Measurements from ENCODE around the gene FTCDNL1.

FTCDNL1 gene

DNA sequence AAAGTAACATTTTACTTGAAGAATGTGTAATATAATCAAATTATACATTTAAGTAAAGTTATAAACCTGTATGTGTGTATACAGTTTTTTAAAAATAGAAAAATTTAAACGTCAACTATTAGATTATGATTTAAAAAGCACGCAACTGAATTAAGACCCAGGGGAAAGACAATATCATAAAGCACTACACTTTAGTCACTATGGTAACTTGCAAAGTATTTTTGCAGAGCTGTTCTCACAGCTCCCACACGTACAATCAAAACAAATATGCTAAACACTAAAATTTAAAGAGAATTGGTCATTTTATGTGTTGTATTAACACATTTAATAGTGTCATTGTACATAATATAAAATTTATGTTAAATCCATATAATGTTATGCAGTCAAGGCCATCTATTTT lies 59.7 kb downstream of the FTCDNL1 start:
- DNase-seq (ENCODE audit: low spot score), result no peak

DNA sequence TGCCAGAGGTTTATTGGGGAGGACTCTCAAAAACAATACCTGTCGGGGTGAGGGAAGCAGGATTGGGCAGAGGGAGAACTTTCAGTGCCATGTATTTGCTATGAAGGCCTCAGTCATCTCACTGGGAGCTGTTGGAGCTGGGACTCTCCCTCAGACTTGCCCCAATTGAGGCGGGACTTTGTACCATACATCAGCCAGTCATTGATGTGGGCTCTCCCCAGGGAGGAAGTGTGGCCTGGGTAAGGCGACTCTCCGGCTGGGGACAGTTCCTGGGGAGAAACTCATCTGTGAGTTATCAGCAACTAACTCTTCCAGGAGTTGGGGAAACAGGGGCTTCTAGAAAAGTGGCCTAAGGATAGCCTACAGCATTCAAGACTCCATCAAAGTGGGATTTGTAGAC lies 66.5 kb downstream of the FTCDNL1 start:
- no peak for DNase-seq (ENCODE audit: low spot score)

DNA sequence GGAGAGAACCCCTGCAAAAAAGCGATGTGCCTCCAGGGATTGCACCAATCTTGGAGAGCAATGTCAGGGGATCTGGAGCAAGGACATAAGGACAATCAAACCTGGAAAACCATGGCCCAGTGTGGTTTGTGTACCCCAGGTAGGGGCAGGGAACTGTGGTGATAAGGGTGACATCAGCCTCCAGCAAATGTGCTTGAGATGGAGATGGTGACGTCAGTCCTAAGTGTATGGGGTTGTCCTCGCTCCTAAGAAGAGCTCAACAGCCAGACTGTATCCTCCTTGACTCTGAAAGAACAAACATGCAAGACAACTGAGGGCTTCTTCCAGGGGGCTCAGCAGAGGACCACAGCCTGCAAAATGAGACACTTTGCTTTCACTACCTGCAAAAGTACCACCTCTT lies 71.4 kb downstream of the FTCDNL1 start:
- DNase-seq (ENCODE audit: low spot score), result no peak

DNA sequence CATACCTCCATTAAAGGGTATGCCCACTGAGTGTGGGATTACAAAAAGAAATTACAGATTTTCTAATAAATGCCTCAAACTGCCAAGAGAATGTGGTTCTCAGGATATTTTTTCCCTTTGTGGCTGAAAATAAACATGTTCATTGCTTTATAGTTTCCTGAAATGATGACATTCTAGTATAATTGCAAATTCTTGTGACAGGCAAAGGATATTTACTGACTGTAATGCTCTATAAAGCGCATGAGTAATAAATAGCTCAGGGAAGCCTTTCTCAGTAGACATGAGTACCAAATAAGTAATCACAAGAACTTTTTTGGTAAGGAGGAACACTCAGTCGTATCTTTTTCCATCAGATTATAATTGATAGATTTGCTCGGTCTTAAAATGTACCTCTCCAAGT lies 72.3 kb downstream of the FTCDNL1 start:
- no peak for DNase-seq (ENCODE audit: low spot score)

DNA sequence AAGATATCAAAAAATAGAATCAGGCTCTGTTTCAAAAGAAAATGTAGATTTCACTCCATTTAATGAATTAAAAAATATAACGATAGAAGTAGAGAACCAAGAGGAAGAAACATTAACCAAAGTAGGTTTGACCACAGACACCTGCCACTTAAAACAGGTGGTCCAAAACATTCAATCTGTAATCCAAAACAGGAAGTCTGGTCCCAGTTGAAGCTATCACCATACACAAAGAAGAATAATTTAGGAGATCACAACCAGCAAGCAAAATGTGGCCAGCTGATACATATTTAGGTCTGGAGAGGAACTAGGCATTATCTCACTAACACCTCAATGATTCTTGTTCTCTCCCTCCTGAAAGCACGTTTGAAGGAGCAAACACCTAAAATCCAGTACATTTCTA lies 73.1 kb downstream of the FTCDNL1 start:
- DNase-seq (ENCODE audit: low spot score), result no peak

DNA sequence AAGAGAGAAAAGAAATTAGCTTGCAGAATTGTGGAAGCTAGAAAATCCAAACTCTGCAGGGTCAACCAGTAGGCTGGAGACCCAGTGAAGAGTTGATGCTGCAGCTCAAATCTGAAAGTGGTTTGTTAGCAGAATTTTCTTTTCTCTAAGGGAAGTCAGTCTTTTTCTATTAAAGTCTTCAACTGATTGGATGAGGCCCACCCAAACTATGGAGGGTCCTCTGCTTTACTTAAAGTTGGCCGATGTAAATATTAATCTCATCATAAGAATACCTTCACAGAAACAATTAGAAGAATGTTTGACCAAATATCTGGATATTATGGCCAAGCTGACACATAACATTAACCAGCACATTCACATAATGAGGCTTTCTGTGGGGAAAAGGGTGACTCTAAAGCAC lies 73.7 kb downstream of the FTCDNL1 start:
- DNase-seq (ENCODE audit: low spot score), result no peak

DNA sequence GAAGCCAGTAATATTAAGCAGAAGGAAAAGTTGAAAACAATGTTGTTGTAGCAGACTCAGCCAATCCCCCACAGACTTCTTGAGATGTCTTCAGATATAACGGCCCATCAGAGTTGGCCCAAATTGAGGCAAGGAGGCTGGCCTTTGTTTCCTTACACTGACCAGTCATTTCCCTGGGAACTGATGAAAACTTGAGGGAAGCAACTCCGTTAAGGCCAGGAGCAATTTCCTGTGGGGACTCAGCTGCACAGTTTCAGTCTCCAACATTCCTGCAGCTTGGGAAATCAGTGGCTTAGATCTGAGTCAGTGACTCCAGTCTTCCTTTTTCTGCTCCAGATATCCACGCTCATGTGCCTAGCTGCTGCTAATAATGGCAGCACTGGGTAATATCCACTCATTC lies 75.7 kb downstream of the FTCDNL1 start:
- peak; percentile 32 for DNase-seq (ENCODE audit: low spot score)

DNA sequence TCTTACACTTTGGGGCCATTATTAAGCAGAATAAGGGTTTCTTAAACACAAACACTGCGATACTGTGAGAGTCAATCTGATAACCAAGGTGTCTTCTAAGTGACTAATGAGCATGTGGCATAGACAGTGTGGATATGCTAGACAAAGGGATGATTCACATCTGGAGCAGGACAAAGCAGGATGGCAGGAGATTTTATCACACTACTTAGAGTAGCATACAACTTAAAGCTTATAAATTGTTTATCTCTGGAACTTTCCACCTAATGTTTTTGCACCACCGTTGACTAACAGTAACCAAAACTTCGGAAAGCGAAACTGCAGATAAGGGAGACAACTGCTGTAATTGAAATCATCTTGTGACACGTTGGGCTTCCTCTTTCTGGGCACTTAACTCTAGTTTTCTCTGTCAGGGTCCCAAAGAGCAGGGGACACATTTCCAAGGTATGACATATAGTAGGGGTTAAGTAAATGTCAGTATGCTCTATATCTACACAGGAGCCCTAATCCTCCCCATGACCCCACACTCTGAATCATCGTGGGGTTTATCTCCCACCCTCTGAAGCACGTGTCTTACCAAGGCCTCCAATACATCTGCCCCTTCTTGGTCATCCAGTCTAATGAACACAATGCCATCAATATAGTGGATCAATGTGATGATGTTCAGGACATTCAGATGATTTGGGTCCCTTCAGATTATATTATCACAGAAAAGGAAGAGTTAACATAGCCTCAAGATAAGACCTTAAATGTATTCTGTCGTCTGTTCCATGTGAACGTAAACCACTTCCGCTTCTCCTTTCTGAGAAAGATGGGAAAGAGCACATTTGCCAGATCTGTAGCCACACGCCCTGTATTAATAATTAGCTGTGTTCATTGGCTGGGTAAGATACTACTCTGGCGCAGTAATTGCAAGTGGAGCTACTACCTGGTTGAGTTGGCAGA lies 78.7 kb downstream of the FTCDNL1 start:
- DNase-seq (ENCODE audit: low spot score), result no peak

DNA sequence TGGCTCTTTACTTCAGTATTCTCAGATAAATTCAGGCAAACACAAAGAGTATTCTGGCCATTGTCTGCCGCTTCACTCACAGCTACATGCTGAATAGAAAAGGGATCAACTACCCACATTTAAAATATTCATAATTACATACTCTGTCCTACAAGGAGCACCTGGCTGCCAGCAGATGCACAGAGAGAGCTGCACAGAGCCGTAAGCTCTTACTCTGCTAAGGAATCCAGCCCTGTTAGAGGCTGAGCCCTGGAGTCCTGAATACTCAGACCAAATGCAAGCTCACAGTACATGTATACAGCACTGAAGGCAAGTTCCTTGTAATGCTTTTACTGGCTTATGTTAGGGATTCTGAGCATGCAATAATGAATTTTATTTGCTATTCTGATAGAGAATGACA lies 80.3 kb downstream of the FTCDNL1 start:
- DNase-seq (ENCODE audit: low spot score), result no peak

DNA sequence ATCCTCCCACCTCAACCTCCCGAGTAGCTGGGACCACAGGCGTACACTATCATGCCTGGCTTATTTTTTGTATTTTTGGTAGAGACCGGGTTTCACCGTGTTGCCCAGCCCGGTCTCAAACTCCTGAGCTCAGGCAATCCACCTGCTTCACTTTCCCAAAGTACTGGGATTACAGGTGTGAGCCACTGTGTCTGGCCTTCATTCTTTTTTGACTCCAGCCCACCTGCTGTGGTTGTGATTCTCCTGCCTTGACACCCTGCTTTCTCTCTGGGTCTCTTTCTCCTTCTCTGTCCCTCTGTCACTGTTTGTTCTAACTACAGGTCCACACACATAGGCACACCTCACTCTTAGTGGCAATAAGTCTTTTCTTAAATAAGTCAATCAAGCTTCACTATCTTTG lies 85.3 kb downstream of the FTCDNL1 start:
- DNase-seq (ENCODE audit: low spot score), result no peak

DNA sequence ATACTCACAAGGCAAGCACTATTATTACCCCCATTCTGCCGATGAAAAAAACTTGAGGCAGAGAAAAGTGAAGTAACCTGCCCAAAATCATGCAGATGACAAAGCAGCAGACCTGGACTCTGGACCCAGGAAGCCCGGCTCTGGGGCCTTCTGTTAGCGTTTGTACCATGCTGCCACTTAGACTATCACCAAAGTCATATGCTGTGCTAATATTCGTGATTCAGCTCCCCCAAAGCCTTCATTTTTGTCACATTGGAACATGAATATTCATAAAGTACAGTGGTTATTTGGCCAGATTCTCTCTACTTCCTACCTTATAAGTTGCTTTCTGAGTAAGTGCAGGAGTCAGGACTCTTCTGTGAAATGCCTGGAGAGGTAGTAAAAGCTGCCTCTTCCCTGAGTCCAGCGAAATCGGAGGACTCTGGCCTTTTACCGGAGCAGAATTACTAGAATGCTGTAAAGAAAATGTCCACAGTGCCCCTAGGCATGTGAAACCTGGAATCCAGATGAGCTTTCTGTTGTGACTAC lies 86.7 kb downstream of the FTCDNL1 start:
- no peak for DNase-seq (ENCODE audit: low spot score)

DNA sequence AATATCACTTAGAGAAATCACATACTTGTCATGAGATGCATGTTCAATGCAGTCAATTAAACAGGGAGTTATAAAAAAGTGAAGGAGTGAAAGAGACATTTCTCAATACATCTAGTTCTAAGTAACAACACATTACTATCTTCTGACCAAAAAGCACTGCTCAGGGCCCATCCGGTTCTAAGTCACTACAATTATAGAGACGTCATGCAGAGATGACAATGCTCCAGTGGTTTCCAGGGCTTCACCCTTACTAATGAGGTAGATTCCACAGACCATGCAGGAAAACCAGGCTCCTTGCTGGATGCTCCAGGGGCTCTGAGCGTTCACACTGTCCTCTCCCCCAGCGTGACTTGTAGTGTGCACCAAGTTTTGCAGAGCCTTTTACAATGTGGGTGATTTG lies 88.0 kb downstream of the FTCDNL1 start:
- no peak for DNase-seq (ENCODE audit: low spot score)

DNA sequence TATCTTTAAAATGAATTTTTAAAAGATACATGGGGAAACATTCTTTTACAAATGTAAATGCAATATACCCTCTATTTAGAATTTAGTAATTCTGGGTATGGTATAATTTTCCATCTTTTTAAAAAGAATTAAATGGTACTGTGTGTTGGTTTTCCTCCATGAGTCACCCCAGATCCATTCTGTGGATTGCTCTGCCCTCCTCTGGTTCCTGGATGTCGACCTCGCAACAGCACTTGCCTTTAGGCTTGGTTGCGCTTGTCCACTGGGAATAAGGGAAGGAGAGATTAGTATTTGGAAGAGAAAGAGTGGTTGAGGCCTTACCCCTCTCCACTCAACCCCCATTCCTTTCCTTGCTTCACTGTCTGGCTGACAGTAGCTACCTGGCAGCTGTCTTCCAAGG lies 90.4 kb downstream of the FTCDNL1 start:
- no peak for DNase-seq (ENCODE audit: low spot score)

DNA sequence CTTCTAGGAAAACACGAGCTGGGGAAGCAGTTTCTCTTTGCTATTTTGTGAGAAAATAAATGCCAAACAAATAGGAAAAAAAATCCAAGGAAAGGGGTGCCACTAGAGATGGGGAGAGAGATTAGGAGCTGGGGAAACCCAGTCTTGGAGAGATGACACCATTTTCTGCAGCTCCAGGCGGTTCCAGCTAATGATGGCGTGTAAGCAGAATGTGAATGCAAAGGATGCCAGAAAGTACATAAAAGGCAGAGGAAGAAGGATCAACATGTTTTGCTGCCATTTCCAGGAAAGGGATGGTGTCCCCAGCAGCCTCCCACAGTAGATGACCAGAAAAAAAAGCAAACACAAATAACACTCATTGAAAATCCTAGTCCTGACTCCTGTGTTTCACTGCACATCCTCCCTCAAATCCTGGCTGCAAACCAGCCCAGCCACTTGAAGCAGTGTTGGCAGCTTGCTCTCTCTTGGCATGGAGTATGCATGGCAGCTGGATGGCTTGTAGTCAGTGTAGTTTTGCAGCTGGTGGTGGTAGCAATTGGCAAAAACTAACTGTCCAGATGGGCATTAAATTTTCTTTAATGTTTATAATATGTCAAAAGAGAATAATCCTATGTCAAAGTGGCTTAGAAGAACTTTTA lies 93.6 kb downstream of the FTCDNL1 start:
- peak; percentile 36 for DNase-seq (ENCODE audit: low spot score)

DNA sequence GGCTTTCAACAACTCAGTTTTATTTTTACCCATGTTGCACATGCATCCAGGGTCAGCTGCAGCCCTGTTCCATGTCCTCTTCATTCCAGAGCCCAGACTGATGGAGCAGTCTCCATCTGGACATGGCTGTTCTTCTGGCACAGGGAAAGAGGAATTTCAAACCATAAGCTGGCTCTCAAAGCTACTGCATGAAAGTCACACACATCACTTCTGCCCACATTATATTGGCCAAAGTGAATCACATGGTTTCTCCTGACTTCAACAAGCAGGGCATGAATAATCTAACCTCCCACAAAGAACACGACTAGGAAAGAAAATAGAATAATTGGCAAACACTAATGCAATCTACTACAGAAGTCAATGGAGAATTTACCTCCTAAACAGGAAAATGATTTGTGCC lies 94.2 kb downstream of the FTCDNL1 start:
- no peak for DNase-seq (ENCODE audit: low spot score)

DNA sequence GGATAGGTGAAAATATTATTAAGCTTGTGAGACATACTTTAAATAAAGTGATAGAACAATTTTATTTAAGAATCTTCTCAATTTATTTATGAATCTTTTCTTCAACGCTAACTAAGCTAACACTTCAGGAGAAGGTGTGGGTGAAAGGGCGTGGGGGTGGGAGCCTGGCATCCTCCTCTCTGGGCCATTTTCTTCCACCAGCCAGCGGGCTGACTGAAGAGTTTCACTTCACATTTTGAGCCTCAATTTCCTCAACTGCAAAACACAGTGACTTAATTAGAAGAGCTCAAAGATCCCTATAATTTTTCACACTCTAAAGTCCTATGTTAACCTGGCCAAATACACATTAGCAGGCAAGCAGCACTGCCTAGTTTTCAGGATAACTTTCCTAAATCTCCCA lies 94.8 kb downstream of the FTCDNL1 start:
- DNase-seq (ENCODE audit: low spot score), result no peak

DNA sequence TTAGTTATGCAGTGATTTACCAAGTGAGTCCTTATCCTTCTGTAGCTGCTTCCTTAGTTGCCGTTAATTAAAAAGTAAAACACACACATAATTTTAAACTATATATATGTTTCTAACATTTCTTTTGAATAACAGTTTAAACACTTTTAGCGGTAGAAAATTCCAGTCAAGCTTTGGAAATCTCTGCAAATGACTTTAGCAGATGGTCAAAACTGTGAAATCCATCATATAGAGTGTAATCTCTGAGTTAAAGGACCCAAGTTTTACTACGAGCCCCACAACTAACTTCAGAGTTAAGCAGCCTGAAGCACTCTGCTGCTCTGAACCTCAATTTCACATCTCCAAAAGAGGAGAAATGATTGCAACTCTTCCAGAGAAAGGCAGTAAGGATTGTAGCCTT lies 96.2 kb downstream of the FTCDNL1 start:
- DNase-seq (ENCODE audit: low spot score), result no peak

DNA sequence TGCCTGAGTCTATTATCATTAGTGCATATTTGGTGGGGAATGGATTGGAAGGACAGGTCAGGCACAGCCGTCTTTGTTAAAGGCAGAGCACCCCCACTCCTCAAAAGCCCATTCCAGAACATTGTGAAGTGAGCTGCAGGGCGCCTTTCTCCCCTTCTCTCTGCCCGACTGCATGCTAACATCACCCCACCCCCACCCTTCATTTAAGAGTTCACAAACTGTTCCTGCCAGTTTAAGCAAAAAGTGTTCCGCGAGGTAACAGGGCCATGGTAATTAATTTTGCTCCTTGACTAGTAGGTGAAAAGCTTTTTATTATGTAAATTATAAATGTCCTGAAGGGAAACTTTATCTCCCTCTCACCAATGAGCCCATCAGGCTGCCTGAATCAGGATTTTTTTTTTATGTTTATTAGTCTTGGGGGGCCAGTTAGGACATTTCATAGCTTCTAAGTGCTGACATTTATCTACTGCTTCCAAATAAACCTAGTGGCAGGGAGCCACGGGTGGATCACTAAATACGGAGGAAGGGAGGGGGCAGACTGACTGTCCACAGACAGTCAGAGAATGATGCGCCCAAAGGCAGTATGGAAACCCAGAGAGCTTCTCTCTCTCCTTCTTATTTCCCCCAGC lies 99.4 kb downstream of the FTCDNL1 start:
- DNase-seq (ENCODE audit: low spot score), result no peak

DNA sequence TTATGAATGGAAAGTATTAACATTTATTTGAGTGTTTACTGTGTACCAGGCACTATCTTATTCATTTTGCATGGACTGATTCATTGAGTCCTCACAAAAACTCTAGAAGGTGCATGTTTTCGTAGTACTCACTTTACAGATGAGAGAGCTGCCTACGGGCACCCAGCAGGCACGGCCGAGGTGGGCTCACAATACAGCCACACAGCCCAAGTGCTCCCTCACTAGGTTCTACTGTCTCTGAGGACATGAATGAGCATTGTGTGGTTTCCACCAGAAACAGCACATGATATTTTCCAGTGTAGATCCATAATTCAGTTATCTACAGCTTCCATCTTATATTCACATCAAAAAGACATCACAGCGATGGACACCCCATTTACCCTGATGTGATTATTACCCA lies 101.4 kb downstream of the FTCDNL1 start:
- DNase-seq (ENCODE audit: low spot score), result no peak

DNA sequence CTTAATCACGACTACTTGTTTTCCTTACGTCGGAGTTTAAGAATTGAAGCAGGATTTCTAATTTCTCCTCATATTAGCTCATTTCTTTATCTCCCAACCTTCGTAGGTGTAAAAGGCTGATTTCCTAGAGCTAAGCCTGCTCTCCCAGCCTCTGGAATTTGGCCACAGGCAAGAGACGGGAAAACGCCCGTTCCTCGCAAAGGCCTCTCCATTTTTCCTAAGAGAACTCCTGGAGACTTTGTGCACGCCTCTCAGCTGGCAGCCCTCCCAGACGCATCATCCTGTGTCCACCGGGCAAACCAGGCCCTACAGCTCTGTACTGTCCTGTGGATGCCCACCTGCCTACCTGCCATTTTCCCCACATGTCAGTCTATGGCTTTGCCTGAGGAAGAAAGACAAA lies 106.3 kb downstream of the FTCDNL1 start:
- DNase-seq (ENCODE audit: low spot score), result no peak

DNA sequence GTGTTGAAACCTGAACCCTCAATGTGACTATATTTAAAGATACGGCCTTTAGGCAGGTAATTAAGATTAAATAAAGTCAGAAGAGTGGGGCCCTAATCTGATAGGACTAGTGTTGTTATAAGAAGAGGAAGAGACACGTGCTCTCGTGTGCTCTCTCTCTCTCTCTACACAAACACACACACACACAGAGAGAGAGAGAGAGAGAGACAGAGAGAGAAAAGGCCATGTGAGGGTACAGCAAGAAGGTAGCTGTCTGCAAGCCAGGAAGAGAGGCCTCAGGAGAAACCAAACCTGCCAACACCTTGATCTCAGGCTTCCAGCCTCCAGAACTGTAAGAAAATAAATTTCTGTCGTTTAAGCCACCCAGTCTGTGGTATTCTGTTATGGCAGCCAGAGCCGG lies 106.7 kb downstream of the FTCDNL1 start:
- DNase-seq (ENCODE audit: low spot score), result no peak

DNA sequence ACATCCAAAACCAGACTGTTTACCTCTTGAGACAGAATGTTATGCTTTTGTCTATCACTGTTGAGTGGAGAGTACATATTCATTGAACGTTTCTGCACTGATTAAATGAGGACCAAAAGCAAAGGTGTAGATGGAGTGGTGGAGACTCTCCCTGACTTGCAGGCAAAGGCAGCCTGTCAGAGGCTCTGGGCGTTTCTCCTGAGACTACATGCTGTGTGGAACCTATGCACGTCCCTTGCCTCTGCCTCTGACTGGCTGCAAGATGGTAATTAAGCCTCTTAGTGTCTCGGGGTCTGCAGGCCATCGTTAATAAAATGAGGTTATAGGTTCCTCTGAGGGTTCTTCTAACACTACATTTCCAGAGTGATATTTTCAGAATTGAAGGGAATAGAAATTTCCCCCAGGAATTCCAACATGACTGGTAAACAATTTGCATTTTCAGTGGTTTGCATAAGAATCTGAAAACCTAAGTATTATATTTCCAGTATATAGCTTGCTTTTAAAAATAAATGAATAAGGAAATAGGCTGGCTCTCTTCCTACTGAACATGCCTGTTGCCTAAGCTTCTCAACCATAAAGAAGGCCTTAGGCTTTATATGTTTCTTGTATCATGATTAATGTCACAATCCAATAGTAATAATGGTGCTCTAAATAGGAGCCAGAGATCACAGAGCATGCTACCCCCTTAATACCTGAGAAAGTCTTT lies 107.4 kb downstream of the FTCDNL1 start:
- DNase-seq (ENCODE audit: low spot score), result no peak
